ENCODE results near the gene EXOC4.

- TF ChIP-seq EP300 (IDR thresholded peaks at IDR 0.05; ENCODE audit: borderline replicate concordance in 1 of 2, low read depth in 2 of 2, low read length in 2 of 2) (no peak), CTCF (IDR thresholded peaks at IDR 0.05; ENCODE audit: control extremely low read depth in 1 of 3, insufficient read depth in 1 of 3, low read depth in 1 of 3, low read length in 3 of 3) (no peak), POLR2AphosphoS5 (IDR thresholded peaks at IDR 0.05; ENCODE audit: low read depth, low read length) (no peak), MAX (IDR thresholded peaks at IDR 0.05) (no peak), NRF1 (IDR thresholded peaks at IDR 0.05; ENCODE audit: low read depth, low read length) (no peak), CEBPB (IDR thresholded peaks at IDR 0.05; ENCODE audit: low read depth, low read length) (no peak), RFX5 (IDR thresholded peaks at IDR 0.05; ENCODE audit: borderline replicate concordance, low read depth, low read length) (no peak), ASH2L (IDR thresholded peaks at IDR 0.05; ENCODE audit: low read length) (no peak), SIN3A (conservative IDR thresholded peaks at IDR 0.05 in 1 of 2, IDR thresholded peaks at IDR 0.05 in 1 of 2; ENCODE audit: low read depth in 1 of 2, low read length in 2 of 2) (no peak), KDM5A (IDR thresholded peaks at IDR 0.05; ENCODE audit: low read length) (no peak), USF2 (IDR thresholded peaks at IDR 0.05; ENCODE audit: low read length) (no peak), JUN (IDR thresholded peaks at IDR 0.05; ENCODE audit: low read depth, low read length) (no peak), TAF1 (IDR thresholded peaks at IDR 0.05; ENCODE audit: low read depth, low read length) (no peak), BACH1 (IDR thresholded peaks at IDR 0.05; ENCODE audit: low read length) (no peak)
Measured at GRCh38 chr7:134065415-134065814, 812.5 kb downstream of the EXOC4 start.
